Measurements from ENCODE around the gene SNX4.
A peak's percentile ranks its signal among the peaks of the same experiment; 100 is the strongest.
"Not testable (repeated sequence)": the region's sequence is repeated elsewhere in the genome, so short reads cannot be mapped to it uniquely, and the experiment has no call there.

SNX4 gene

DNA sequence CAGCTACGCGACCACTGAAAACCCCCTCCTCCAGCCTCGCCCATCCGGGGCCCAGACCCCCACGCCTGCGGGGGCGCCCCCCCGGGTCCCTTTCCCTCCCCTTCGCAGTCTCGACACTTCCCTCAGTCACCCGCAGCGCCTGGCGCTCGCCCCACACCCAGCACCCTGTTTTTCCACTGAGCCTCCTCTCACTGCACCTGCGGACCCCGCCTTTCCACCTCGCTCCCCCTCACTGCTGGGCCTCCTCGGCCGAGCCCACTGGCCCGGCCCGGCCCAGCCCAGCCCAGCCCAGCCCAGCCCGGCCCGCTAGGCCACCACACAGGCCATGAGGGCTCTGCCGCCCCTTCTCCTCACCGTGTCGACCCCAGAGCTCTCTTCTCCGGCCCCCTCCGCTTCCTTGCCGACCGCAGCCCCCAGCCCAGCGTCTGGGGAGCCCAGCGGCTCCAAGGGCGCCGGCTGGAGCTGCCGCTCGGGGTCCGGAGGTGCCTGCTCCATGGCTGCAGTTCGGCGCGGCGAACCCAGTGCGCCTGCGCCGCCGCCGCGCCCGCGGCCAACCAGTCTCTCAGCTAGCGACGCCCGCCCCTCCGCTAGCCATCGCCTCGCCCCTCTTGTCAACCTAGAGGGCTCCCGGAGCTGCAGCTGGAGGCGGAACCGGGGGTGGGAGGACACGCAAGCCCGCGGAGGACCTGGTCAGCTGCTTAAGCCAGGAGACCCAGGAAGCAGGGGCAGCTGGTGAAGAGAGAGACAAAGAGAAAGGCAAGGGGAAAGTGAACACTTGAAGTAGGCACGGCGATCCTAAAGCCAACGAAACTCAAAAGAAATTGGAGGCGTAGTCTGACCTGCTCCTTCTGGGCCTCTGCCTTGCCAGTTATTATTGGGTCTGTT is at the start of gene SNX4:
SNX4 (minus strand) TSS at position 525 of the 885 bp plus-strand sequence; CDS start at position 495, 30 bp downstream.
- peak; percentile 90 to 91 for DNase-seq

DNA sequence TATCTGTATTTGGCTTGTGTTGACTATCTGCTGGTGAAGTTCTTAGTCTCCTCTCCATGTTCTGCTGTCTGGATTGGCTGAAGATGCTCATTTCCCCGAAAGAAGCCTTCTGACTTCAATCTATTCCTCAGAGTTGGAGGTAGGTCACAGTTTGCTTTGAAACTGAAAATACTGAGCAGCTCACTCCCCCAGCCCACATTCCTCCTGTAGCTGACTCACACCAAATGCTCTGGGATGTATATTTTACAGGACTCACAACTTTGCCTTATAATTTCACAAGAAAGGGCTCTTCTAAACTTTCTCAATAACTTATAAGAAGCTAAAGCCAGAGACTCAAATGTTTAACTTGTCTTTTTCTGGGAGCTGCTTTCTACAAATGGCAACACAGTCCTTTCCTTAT is 36.3 kb upstream of the SNX4 start:
- no peak for DNase-seq

DNA sequence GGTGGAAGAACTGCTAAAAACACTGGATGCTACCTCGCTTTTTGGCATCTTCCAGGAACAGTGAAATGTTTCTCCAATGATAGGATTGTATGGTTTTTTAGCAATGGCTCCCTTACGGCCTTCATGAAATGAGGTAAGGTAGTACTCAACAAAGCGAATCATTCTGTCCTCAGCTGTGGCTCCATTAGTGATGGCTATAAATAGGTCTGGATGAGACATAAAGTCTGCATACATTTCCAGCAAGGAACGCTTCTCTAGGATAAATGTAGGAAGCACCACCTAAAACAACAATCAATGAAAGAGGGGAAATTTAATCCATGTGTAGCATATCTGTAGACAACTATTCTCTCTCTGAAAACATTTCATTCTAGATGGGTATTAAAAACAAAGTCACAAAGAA is 32.4 kb upstream of the SNX4 start:
- DNase-seq: no peak

DNA sequence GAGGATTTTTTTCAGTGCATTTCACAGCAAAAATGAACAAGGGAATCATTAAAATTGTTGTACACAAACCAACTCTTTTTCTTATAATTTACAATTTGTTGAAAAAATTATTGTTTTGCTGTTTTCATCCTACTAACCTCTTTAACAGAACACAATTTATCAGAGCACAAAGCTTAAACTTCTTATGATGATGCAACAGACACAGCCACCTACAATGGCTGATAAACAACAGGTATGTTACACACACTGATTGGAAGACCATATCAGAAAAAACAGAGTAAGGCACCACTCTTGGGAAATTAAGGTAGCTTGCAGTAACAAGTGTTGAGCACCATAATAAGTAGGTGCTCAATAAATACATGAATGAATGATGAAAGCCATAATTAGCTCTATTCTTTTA is 8.9 kb upstream of the SNX4 start:
- DNase-seq: no peak

DNA sequence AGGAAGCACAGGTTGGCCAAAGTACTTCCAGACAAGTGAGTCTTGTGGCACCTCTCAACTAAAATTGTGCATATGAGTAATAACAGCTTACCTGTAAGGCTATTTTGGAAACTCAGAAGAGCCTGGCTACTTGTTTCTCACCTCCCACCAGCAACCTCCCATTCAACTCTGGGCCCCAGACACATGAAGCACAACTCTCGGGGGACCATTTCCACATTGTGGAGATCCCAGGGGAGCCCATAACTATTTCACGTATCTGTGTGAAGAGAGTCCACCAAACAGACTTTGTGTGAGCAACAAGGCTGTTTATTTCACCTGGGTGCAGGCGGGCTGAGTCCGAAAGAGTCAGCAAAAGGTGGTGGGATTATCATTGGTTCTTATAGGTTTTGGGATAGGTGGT is 5.2 kb upstream of the SNX4 start:
- DNase-seq: no peak

DNA sequence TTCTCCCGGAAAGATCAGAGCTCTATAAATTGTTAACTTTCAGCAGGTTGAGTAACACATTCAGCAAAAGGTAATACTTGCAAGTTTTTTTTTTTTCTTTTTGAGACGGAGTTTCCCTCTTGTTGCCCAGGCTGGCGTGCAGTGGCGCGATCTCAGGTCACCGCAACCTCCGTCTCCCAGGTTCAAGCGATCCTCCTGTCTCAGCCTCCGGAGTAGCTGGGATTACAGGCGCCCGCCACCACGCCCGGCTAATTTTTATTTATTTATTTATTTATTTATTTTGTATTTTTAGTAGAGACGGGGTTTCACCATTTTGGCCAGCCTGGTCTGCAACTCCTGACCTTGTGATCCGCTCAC is 539 bp upstream of the SNX4 start:
- DNase-seq: not testable (repeated sequence)

DNA sequence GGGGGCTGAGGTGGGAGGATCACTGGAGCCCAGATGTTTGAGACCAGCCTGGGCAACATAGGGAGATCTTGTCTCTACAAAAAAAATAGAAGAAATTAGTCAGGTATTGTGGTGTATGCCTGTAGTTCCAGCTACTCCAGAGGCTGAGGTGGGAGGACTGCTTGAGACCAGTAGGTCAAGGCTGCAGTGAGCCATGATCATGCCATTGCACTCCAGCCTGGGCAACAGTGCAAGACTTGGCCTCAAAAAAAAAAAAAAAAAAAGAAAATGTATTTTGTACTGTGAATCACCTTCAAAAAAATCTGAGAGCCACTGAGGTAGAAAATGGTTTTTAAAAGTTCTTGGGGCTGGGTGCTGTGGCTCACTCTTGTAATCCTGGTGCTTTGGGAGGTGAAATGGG is 4.6 kb downstream of the SNX4 start:
- no peak for DNase-seq

DNA sequence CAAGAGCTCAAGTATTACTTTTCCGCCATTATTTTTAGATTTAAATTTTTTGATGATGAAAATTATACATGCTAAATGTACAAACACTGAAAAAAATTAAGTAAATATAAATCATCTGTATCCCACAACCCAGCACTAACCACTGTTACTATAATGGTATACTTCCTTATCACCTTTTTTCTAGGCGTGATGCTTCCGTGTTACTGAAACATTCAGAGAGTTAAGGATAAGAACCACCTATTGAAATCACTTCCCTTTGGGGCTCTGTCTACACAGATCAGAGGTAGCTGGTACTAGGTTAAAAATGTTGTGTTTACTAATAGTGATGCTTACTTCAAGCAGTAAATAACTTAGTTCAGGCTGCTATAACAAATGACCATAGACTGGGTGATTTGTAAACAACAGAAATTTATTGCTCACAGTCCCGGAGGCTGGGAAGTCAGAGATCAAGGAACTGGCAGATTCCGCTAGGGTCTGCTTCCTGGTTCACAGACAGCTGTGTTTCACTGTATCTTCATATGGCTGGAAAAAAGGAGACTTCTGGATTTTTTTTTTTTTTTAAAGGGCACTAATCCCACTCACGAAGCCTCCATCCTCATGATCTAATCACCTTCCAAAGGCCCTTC is 6.4 kb downstream of the SNX4 start:
- DNase-seq: no peak

DNA sequence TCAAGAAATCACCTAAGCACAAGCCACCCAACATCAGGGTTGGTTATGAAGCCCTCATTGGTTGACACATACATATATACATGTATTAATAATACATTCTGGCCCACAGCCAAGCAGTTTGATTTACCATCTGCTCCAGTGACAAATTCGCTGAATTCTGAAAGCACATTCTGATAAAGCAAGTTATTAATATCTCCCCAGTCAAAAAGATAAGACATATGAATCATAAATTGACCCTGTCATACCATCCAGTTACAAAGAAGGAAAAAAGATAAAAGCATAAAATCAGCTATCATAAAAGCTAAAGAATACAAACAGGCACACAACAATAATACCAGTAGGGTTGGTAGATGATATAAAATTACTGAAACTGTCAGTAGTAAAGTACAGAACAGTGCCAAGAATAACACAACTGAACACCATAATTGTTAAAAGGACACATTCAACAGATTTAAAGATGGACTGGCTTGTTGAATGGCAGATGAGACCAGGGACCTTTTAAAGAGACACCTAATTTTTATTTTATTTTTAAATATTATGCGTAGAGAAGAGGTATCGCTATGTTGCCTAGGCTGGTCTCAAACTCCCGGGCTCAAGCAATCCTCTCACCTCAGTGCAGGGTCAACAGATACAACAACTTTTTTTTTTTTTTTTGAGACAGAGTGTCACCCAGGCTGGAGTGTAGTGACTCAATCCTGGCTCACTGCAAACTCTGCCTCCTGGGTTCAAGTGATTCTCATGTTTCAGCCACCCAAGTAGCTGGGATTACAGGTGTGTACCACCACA is 7.7 kb downstream of the SNX4 start:
- DNase-seq: no peak

DNA sequence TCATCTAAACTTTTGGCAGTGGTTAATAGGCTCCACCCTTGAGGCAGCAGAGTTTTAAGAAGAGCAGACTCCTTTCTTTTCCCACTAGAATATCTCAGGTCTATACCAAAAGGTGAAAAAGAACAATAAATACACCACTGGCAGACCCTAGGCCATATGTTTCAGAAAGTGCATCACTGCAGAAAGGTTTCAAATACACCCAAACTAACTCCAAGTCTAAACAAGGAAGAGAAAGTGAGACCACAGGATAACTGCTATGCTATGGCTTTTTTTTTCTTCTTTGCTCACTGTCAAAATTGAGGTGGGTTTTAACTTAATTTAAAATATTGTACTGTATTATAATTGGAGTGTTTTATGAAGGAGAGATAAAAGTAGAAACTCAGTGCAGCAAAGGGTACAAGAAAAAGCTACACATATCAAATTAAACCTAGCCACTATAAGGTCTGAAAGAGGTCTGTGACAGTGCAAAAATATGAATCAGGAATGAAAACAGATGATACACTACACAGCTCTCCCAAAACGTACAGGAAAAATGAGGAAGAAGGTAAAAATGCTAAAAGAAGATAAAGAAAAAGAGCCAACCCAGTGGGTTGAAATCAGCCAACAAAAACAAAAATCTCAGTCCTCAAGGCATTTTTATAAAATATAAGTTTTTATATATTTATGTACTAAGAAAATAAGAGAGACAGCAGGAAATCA is 8.4 kb downstream of the SNX4 start:
- DNase-seq: no peak

DNA sequence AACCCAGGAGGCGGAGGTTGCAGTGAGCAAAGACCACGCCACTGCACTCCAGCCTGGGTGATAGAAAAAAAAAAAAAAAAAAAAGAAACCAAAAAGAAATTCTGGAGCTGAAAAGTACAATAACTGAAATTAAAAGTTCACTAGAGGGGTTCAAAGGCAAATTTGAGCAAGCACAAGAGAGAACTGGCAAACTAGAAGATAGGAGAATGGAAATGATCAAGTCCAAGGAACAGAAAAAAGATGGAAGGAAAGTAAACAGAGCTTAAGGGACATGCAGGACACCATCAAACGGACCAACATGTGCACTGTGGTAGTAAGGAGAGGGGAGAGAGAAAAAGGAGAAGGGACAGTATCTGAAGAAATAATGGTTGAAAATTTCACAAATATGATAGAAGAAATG is 12.9 kb downstream of the SNX4 start:
- DNase-seq: no peak

DNA sequence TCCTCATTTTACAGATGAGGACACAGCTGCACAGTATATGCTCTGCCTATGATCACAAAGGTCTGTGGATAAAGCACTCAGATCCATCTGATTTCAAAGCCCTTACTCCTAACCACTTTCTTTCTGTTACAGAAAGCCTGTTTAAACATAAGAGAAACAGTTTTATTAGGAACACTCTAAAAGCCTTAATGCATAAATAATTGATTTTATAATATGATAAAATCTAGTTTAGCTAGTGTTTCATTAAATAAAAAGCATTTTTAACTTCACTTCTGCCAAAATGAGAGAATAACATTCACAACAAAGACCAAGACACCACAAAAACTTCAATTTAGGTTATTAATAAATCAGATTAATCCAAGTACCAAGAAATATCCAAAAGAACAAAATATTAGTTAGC is 21.4 kb downstream of the SNX4 start:
- DNase-seq: no peak

DNA sequence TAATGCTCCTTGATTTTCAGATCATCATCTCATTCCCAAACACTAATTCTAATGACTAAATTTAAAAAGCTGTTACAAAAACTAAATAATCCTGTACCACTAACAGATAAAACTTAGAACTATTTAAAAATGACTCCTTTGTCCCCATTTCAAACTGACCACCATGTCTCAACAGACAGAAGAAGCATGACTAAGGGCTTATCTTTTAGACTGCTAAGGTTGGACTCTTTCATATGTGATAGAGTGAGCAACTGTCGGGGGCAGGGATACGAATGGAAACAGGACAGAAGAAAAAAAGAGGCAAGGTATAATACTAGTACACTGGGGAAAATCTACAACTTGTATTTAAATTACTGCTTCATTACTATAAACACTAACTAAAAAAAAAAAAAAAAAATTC is 23.3 kb downstream of the SNX4 start:
- DNase-seq: no peak

DNA sequence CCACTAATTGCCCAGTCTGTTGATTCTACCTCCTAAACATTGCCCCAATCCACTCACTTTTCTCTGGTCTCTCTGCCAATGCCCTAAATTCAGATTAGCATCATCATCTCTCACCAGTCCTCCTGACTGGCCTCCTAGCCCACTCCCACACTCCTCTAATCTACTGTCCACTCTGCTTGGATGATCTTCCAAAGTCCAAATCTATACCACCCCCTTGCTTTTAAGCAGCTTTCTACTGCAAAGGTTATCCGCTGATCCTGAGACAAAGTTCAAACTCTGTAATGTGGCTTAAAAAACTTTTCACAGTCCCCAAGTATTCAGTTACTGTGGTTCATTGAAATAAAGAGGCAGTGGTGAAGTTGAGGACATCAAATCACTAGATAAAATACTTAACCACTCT is 37.6 kb downstream of the SNX4 start:
- no peak for DNase-seq

DNA sequence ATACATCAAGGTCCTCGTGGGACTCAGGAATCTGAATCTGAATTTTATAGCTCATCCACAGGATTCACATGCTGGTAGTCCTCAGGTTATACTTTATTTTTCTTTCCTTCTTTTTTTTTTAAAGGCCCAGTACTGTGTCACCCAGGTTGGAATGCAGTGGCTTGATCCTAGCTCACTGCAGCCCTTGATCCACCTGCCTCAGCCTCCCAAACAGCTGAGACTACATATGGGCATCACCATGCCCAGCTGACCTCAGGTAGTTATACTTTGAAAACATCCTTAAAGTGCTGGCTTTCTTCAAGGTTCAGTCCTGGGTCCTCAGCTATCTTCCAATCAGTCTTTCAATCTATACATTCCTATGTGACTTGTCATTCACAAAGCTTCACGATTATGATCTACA is 38.2 kb downstream of the SNX4 start:
- no peak for DNase-seq

DNA sequence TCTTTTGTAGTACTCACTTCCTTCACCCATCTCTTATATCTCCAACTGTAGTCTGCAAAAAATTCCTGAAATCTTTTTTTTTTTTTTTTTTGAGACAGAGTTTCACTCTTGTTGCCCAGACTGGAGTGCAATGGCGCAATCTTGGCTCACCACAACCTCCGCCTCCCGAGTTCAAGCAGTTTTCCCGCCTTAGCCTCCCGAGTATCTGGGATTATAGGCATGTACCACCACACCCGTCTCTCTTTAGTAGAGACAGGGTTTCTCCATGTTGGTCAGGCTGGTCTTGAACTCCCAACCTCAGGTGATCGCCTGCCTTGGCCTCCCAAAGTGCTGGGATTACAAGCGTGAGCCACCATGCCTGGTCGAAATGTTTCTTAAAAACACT is 38.6 kb downstream of the SNX4 start:
- not testable (repeated sequence) for DNase-seq

DNA sequence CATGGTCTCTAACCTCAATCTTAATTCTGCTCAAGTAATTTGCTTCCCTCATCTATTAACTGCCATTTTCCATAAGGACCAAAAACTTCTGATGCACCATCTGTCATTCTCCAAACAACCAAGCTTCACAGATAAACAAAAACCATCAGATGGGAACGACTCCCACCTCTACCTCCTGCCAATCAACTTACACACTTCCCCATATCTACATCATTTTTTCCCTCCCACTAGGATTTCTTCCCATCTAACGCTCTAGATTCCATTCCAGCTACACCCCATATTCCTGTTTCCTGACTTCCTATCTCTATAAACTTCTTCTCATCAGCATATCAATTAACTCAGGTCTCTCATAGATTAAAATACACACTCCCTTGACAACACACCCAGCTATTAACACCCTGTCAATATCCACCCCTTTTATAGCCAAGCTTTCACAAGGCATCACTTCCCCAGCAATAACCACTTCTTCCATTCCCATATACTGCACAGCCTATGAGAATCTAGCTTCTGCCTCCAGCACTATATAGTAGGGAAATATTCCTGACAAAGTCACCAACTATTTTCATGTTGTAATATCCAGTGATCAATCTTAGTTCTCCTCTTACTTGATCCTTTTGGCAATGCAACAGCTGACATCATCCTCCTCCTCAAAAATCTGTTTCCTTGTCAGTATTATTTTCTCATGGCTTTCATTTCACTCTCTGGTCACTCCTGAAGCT is 39.2 kb downstream of the SNX4 start:
- no peak for DNase-seq

DNA sequence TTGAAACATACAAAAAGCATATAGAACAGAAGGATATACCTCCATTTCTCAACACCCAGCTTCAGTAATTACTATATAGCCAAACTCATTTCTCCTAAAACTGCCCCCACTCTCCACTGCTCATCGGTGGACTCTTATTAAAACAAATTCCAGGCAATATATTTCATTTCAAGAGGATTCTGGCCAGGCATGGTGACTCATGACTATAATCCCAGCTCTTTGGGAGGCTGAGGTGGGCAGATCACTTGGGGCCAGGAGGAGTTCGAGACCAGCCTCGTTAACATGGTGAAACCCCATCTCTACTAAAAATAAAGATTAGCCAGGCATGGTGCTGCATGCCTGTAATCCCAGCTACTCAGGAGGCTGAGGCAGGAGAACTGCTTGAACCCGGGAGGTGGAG is 40.9 kb downstream of the SNX4 start:
- DNase-seq: no peak

DNA sequence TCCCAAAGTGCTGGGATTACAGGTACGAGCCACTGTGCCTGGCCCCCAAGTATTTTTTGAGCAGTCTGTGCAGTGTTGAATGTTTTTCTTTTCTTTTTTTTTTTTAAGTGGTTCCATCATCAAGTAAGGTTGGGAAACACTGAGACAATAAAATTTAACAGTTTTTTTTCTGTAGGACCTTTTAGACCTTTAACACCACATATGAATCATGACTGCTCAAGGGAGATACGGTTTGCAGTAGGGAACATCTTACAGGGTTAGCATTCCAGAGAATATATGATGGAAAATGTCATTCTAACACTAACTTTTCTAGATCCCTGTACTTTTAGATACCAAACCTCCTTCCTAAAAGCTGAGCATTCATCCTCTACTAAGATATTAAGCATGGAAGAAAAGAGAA is 41.7 kb downstream of the SNX4 start:
- no peak for DNase-seq

DNA sequence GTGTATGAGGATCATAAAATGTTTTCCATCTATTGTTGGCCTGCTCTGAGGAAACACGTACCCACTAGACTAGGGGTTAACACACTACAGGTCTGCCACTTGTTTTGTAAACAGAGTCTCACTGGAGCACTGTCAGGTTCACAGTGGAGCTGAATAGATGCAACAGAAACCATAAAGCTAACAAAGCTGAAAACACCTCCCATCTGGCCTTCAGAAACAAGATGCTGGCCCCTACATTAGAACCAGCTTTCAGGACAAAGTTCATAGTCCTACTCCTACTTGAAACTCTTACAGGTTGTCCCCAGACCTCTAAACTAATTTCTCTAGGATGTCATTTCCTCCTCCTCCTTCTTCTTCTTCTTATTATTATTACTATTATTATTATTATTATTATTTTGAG is 42.3 kb downstream of the SNX4 start:
- no peak for DNase-seq

DNA sequence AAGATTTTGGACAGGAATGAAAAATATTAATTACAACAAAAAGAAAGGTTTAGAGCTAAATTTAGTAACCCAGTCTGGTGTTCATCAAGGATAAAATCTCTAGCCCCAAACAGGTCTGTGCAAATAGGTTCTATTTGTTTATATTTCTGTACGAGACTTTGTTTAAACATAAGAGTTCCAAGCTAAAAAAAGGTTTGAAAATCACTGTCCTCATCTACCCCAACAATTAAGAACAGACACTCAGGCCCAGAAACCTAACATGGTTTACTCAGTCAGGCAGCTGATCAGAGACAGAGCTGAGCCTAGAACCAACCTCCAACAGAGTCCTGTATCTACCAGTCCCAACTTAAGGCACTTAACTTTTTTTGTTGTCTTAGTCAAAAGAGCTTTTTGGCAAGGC is 49.3 kb downstream of the SNX4 start:
- DNase-seq: no peak

DNA sequence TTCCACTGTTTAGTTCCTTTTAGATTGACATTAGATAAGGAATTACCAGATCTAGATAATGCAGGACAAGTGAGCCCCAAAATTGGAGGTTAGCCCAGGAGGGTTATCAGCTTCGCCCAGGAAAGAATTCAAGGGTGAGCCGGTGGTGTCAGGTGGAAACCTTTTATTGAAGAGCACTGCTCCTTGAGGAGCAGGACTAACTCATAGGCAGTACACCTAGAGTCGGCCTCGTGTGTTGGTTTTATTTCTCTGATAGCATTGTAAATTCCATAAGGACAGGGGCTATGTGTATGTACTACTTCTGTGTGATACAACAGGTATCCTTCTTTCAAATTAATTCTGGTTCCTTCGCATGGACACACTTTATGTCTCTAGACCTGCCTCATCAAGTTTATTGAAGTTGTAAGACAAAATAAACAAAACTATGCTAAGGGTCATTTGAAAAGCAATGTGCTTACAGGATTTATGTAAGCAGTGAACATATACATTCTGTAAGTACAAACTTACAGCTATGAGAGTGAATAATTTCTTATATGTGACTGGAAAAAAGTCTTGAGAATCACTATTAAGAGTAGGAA is 57.2 kb downstream of the SNX4 start:
- DNase-seq: no peak

All from SW 1271 (cell line).